GM21423 (cell line): Measurements from ENCODE around the gene HNRNPC.
"Not testable (repeated sequence)": the region's sequence is repeated elsewhere in the genome, so short reads cannot be mapped to it uniquely, and the experiment has no call there.

Source experiments
- ATAC-seq: cut with Tn5 transposase; IDR thresholded peaks from one replicate; pipeline ENCODE4 v1.9.1; 2021; ENCODE audit warnings: mild to moderate bottlenecking, moderate library complexity; ENCODE audit not compliant: unreplicated experiment

The HNRNPC gene

GRCh38 chr14:21248338-21248737 is 20.9 kb downstream of the HNRNPC start:
- ATAC-seq: no peak

- no peak for ATAC-seq
These were observed 23.4 kb downstream of the HNRNPC start for GRCh38 chr14:21245813-21246212.

GRCh38 chr14:21244544-21244943 is 24.7 kb downstream of the HNRNPC start:
- ATAC-seq: no peak

GRCh38 chr14:21241218-21241819 is 27.9 kb downstream of the HNRNPC start:
- no peak for ATAC-seq

GRCh38 chr14:21240417-21240816 is 28.8 kb downstream of the HNRNPC start:
- ATAC-seq: no peak

GRCh38 chr14:21238823-21239518 is 30.3 kb downstream of the HNRNPC start:
- ATAC-seq: no peak

- no peak for ATAC-seq
These were observed 32.1 kb downstream of the HNRNPC start for GRCh38 chr14:21236948-21237797.

- ATAC-seq: no peak
These were observed 35.1 kb downstream of the HNRNPC start for GRCh38 chr14:21234112-21234511.

- ATAC-seq: no peak
These were observed 35.7 kb downstream of the HNRNPC start for GRCh38 chr14:21233457-21234076.

- no peak for ATAC-seq
These were observed 38.1 kb downstream of the HNRNPC start for GRCh38 chr14:21231020-21231652.

- ATAC-seq: no peak
These were observed 39.4 kb downstream of the HNRNPC start for GRCh38 chr14:21229821-21230220.

GRCh38 chr14:21227981-21228380 is 41.3 kb downstream of the HNRNPC start:
- no peak for ATAC-seq

- no peak for ATAC-seq
These were observed 42.1 kb downstream of the HNRNPC start for GRCh38 chr14:21227150-21227549.

GRCh38 chr14:21226467-21226866 is 42.8 kb downstream of the HNRNPC start:
- no peak for ATAC-seq

GRCh38 chr14:21225164-21225563 is 44.1 kb downstream of the HNRNPC start:
- ATAC-seq: not testable (repeated sequence)

- no peak for ATAC-seq
These were observed 48.3 kb downstream of the HNRNPC start for GRCh38 chr14:21220874-21221477.

GRCh38 chr14:21219561-21220111 is 49.6 kb downstream of the HNRNPC start:
- no peak for ATAC-seq

- ATAC-seq: no peak
These were observed 50.1 kb downstream of the HNRNPC start for GRCh38 chr14:21219120-21219519.

- ATAC-seq: no peak
These were observed 53.4 kb downstream of the HNRNPC start for GRCh38 chr14:21215879-21216251.
